ENCODE data around the gene EEFSEC.

EEFSEC gene

GRCh38 chr3:128379367-128380160, 226.3 kb downstream of the EEFSEC start:
- Histone ChIP-seq H3K27ac (ENCODE audit: low read depth, low read length, severe bottlenecking) (no peak overlapping the region), H3K4me3 (ENCODE audit: extremely low read depth, insufficient read depth, low read length, poor library complexity, severe bottlenecking) (no peak overlapping the region), H3K9me3 (ENCODE audit: control insufficient read depth, low read length) (no peaks in the 10 kb centered on the region), H3K4me1 (ENCODE audit: control insufficient read depth, insufficient read depth, low read length, poor library complexity, severe bottlenecking) (peaks cover 5% of the 10 kb centered on the region), H3K36me3 (ENCODE audit: control insufficient read depth, insufficient read depth, low read length) (no peaks in the 10 kb centered on the region)
- 91 to 98% methylated on average over 7 to 8 of the region's 12 CpGs for WGBS, 2 experiments (ENCODE audit: insufficient coverage in 2 of 2)

GRCh38 chr3:128380295-128380694, 227.0 kb downstream of the EEFSEC start:
- Histone ChIP-seq H3K4me1 (ENCODE audit: control insufficient read depth, insufficient read depth, low read length, poor library complexity, severe bottlenecking) (peaks cover 5% of the 10 kb centered on the region), H3K36me3 (ENCODE audit: control insufficient read depth, insufficient read depth, low read length) (no peaks in the 10 kb centered on the region), H3K9me3 (ENCODE audit: control insufficient read depth, low read length) (no peaks in the 10 kb centered on the region), H3K4me3 (ENCODE audit: extremely low read depth, insufficient read depth, low read length, poor library complexity, severe bottlenecking) (no peak overlapping the region), H3K27ac (ENCODE audit: low read depth, low read length, severe bottlenecking) (no peak overlapping the region)
- WGBS, 2 experiments (ENCODE audit: insufficient coverage in 2 of 2): 98 to 100% methylated on average over 4 to 5 of the region's 5 CpGs

GRCh38 chr3:128380719-128381118, 227.4 kb downstream of the EEFSEC start:
- Histone ChIP-seq H3K36me3 (ENCODE audit: control insufficient read depth, insufficient read depth, low read length) (no peaks in the 10 kb centered on the region), H3K4me3 (ENCODE audit: extremely low read depth, insufficient read depth, low read length, poor library complexity, severe bottlenecking) (no peak overlapping the region), H3K4me1 (ENCODE audit: control insufficient read depth, insufficient read depth, low read length, poor library complexity, severe bottlenecking) (peaks cover 5% of the 10 kb centered on the region), H3K9me3 (ENCODE audit: control insufficient read depth, low read length) (no peaks in the 10 kb centered on the region), H3K27ac (ENCODE audit: low read depth, low read length, severe bottlenecking) (no peak overlapping the region)
- 96 to 100% methylated on average over 5 of the region's 6 CpGs for WGBS, 2 experiments (ENCODE audit: insufficient coverage in 2 of 2)

GRCh38 chr3:128381609-128382008, 228.3 kb downstream of the EEFSEC start:
- Histone ChIP-seq H3K4me3 (ENCODE audit: extremely low read depth, insufficient read depth, low read length, poor library complexity, severe bottlenecking) (no peak overlapping the region), H3K36me3 (ENCODE audit: control insufficient read depth, insufficient read depth, low read length) (no peaks in the 10 kb centered on the region), H3K27ac (ENCODE audit: low read depth, low read length, severe bottlenecking) (no peak overlapping the region), H3K9me3 (ENCODE audit: control insufficient read depth, low read length) (no peaks in the 10 kb centered on the region), H3K4me1 (ENCODE audit: control insufficient read depth, insufficient read depth, low read length, poor library complexity, severe bottlenecking) (peaks cover 5% of the 10 kb centered on the region)
- WGBS, 2 experiments (ENCODE audit: insufficient coverage in 2 of 2): 96 to 97% methylated on average over 10 of the region's 10 CpGs

GRCh38 chr3:128382221-128382807, 229.0 kb downstream of the EEFSEC start:
- 96% methylated on average over 8 to 11 of the region's 14 CpGs for WGBS, 2 experiments (ENCODE audit: insufficient coverage in 2 of 2)
- peaks cover 5% of the 10 kb centered on the region for H3K4me1 ChIP-seq (ENCODE audit: control insufficient read depth, insufficient read depth, low read length, poor library complexity, severe bottlenecking)
- H3K36me3 ChIP-seq (ENCODE audit: control insufficient read depth, insufficient read depth, low read length): no peaks in the 10 kb centered on the region
- H3K9me3 ChIP-seq (ENCODE audit: control insufficient read depth, low read length): no peaks in the 10 kb centered on the region
- H3K4me3 ChIP-seq (ENCODE audit: extremely low read depth, insufficient read depth, low read length, poor library complexity, severe bottlenecking): no peak overlapping the region
- H3K27ac ChIP-seq (ENCODE audit: low read depth, low read length, severe bottlenecking): no peak overlapping the region

GRCh38 chr3:128383316-128384235, 230.3 kb downstream of the EEFSEC start:
- Histone ChIP-seq H3K9me3 (ENCODE audit: control insufficient read depth, low read length) (no peaks in the 10 kb centered on the region), H3K4me3 (ENCODE audit: extremely low read depth, insufficient read depth, low read length, poor library complexity, severe bottlenecking) (no peak overlapping the region), H3K36me3 (ENCODE audit: control insufficient read depth, insufficient read depth, low read length) (no peaks in the 10 kb centered on the region), H3K4me1 (ENCODE audit: control insufficient read depth, insufficient read depth, low read length, poor library complexity, severe bottlenecking) (peaks cover 5% of the 10 kb centered on the region), H3K27ac (ENCODE audit: low read depth, low read length, severe bottlenecking) (no peak overlapping the region)
- WGBS, 2 experiments (ENCODE audit: insufficient coverage in 2 of 2): 86 to 89% methylated on average over 10 of the region's 11 CpGs

GRCh38 chr3:128385080-128385832, 232.0 kb downstream of the EEFSEC start:
- Histone ChIP-seq H3K4me3 (ENCODE audit: extremely low read depth, insufficient read depth, low read length, poor library complexity, severe bottlenecking) (no peak overlapping the region), H3K36me3 (ENCODE audit: control insufficient read depth, insufficient read depth, low read length) (no peaks in the 10 kb centered on the region), H3K27ac (ENCODE audit: low read depth, low read length, severe bottlenecking) (no peak overlapping the region), H3K9me3 (ENCODE audit: control insufficient read depth, low read length) (no peaks in the 10 kb centered on the region), H3K4me1 (ENCODE audit: control insufficient read depth, insufficient read depth, low read length, poor library complexity, severe bottlenecking) (peaks cover 5% of the 10 kb centered on the region)
- 91 to 94% methylated on average over 11 of the region's 11 CpGs for WGBS, 2 experiments (ENCODE audit: insufficient coverage in 2 of 2)

- Histone ChIP-seq H3K4me3 (ENCODE audit: extremely low read depth, insufficient read depth, low read length, poor library complexity, severe bottlenecking) (no peak overlapping the region), H3K9me3 (ENCODE audit: control insufficient read depth, low read length) (no peaks in the 10 kb centered on the region), H3K27ac (ENCODE audit: low read depth, low read length, severe bottlenecking) (no peak overlapping the region), H3K4me1 (ENCODE audit: control insufficient read depth, insufficient read depth, low read length, poor library complexity, severe bottlenecking) (no peaks in the 10 kb centered on the region), H3K36me3 (ENCODE audit: control insufficient read depth, insufficient read depth, low read length) (no peaks in the 10 kb centered on the region)
- WGBS, 2 experiments (ENCODE audit: insufficient coverage in 2 of 2): 93 to 96% methylated on average over 7 of the region's 9 CpGs
These were observed 235.7 kb downstream of the EEFSEC start for GRCh38 chr3:128388932-128389331.

GRCh38 chr3:128390867-128391266, 237.6 kb downstream of the EEFSEC start:
- 86 to 95% methylated on average over 9 of the region's 9 CpGs for WGBS, 2 experiments (ENCODE audit: insufficient coverage in 2 of 2)
- Histone ChIP-seq H3K4me3 (ENCODE audit: extremely low read depth, insufficient read depth, low read length, poor library complexity, severe bottlenecking) (no peak overlapping the region), H3K36me3 (ENCODE audit: control insufficient read depth, insufficient read depth, low read length) (no peaks in the 10 kb centered on the region), H3K9me3 (ENCODE audit: control insufficient read depth, low read length) (no peaks in the 10 kb centered on the region), H3K27ac (ENCODE audit: low read depth, low read length, severe bottlenecking) (no peak overlapping the region), H3K4me1 (ENCODE audit: control insufficient read depth, insufficient read depth, low read length, poor library complexity, severe bottlenecking) (no peaks in the 10 kb centered on the region)

- Histone ChIP-seq H3K4me3 (ENCODE audit: extremely low read depth, insufficient read depth, low read length, poor library complexity, severe bottlenecking) (no peak overlapping the region), H3K4me1 (ENCODE audit: control insufficient read depth, insufficient read depth, low read length, poor library complexity, severe bottlenecking) (no peaks in the 10 kb centered on the region), H3K27ac (ENCODE audit: low read depth, low read length, severe bottlenecking) (no peak overlapping the region), H3K36me3 (ENCODE audit: control insufficient read depth, insufficient read depth, low read length) (no peaks in the 10 kb centered on the region), H3K9me3 (ENCODE audit: control insufficient read depth, low read length) (no peaks in the 10 kb centered on the region)
- WGBS, 2 experiments (ENCODE audit: insufficient coverage in 2 of 2): 88 to 92% methylated on average over 7 of the region's 7 CpGs
These were observed 238.7 kb downstream of the EEFSEC start for GRCh38 chr3:128392021-128392420.
